ENCODE results near the gene INSIG2. TPM values are rescaled to one million over a fixed set of nuclear protein-coding genes. Genes with fewer than 3 reads are reported as not detected.

Gene INSIG2
- total RNA-seq, 3 donors from 2014 or later (not counting 1 experiment from before 2014, with no cell fraction given): 9.5 to 20.5 (median 13.9) TPM

GRCh38 chr2:118119761-118120400 lies 31.6 kb downstream of the INSIG2 start:
- H3K27ac ChIP-seq (ENCODE audit: low read length): no peak overlapping the region
- no peak for ATAC-seq
- Mint-ChIP-seq H3K9me3 (no peaks in the 10 kb centered on the region), H3K4me3 (no peak overlapping the region), H3K36me3 (no peaks in the 10 kb centered on the region), H3K27ac (no peak overlapping the region), H3K27me3 (ENCODE audit: low read depth in 2 of 2) (peaks cover 0 to 4% of the 10 kb centered on the region in 2 donors), H3K4me1 (peaks cover 12 to 18% of the 10 kb centered on the region in 2 donors)
- no peak for DNase-seq
- H3K9me3 ChIP-seq (ENCODE audit: control insufficient read depth, insufficient read depth, low read length): no peaks in the 10 kb centered on the region
- TF ChIP-seq, protein P1, sequence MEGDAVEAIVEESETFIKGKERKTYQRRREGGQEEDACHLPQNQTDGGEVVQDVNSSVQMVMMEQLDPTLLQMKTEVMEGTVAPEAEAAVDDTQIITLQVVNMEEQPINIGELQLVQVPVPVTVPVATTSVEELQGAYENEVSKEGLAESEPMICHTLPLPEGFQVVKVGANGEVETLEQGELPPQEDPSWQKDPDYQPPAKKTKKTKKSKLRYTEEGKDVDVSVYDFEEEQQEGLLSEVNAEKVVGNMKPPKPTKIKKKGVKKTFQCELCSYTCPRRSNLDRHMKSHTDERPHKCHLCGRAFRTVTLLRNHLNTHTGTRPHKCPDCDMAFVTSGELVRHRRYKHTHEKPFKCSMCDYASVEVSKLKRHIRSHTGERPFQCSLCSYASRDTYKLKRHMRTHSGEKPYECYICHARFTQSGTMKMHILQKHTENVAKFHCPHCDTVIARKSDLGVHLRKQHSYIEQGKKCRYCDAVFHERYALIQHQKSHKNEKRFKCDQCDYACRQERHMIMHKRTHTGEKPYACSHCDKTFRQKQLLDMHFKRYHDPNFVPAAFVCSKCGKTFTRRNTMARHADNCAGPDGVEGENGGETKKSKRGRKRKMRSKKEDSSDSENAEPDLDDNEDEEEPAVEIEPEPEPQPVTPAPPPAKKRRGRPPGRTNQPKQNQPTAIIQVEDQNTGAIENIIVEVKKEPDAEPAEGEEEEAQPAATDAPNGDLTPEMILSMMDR (IDR thresholded peaks at IDR 0.05): no peak
- 90% methylated on average over 8 of the region's 8 CpGs for WGBS (ENCODE audit: insufficient coverage)
- H3K36me3 ChIP-seq (ENCODE audit: control insufficient read depth, insufficient read depth, low read length): no peaks in the 10 kb centered on the region
- H3K27me3 ChIP-seq (ENCODE audit: control insufficient read depth, insufficient read depth, low read length): no peaks in the 10 kb centered on the region
- intact Hi-C loops (cut with micrococcal nuclease): no loop called here
- H3K4me3 ChIP-seq (ENCODE audit: low read length): no peak overlapping the region
- H3K4me1 ChIP-seq (ENCODE audit: control insufficient read depth, insufficient read depth, low read length): peaks cover 4% of the 10 kb centered on the region

DNA sequence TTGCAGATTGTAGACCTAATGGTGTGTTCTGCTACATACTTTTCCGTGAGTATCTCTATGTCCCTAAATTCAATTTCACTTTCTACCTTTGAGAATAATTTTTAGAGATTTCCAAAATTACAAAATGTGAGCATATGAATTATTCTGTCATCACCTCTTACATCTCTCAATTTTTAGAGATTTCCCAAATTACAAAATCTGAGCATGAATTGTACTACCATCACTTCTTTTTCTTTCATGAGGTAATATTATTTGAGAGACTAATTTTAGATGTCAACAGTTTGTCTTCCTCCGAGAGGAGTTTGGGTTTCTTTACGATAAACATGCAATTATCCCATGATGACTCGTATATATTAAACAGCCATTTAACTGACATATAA lies 32.1 kb downstream of the INSIG2 start:
- H3K4me1 Mint-ChIP-seq: peaks cover 12 to 18% of the 10 kb centered on the region in 2 donors
- Histone ChIP-seq H3K36me3 (ENCODE audit: control insufficient read depth, insufficient read depth, low read length) (no peaks in the 10 kb centered on the region), H3K4me1 (ENCODE audit: control insufficient read depth, insufficient read depth, low read length) (peaks cover 4% of the 10 kb centered on the region), H3K4me3 (ENCODE audit: low read length) (no peak overlapping the region), H3K27ac (ENCODE audit: low read length) (no peak overlapping the region), H3K27me3 (ENCODE audit: control insufficient read depth, insufficient read depth, low read length) (no peaks in the 10 kb centered on the region), H3K9me3 (ENCODE audit: control insufficient read depth, insufficient read depth, low read length) (no peaks in the 10 kb centered on the region)
- no peak overlapping the region for H3K4me3 Mint-ChIP-seq
- no CpG with 5 or more reads among the region's 4 CpGs for WGBS (ENCODE audit: insufficient coverage)
- H3K36me3 Mint-ChIP-seq: no peaks in the 10 kb centered on the region
- TF ChIP-seq, protein P1 (IDR thresholded peaks at IDR 0.05): no peak
- H3K27me3 Mint-ChIP-seq (ENCODE audit: low read depth in 2 of 2): peaks cover 0 to 9% of the 10 kb centered on the region in 2 donors
- DNase-seq (no peak), ATAC-seq (no peak)
- no peaks in the 10 kb centered on the region for H3K9me3 Mint-ChIP-seq
- intact Hi-C loops (cut with micrococcal nuclease): no loop called here
- H3K27ac Mint-ChIP-seq: no peak overlapping the region

DNA sequence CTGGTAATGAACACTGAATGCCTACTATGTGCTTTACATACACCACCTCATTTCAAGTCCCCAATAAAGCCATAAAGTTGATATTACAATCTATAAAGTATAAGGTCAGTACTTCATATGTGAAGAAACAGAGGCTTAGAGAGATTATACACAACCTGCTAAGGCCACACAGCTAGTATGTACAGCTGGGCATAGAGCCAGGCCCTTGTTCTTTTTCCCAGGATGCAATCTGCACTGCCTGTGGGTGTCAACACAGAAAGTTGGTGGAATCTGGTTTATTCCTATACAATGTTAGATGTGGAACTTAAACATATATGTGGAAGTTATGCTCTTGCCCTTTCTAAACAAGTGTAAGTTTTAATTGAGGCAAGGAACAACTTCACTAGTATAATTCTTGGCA lies 32.8 kb downstream of the INSIG2 start:
- peaks cover 12 to 18% of the 10 kb centered on the region in 2 donors for H3K4me1 Mint-ChIP-seq
- H3K9me3 Mint-ChIP-seq: no peaks in the 10 kb centered on the region
- no peaks in the 10 kb centered on the region for H3K36me3 ChIP-seq (ENCODE audit: control insufficient read depth, insufficient read depth, low read length)
- no peak overlapping the region for H3K27ac ChIP-seq (ENCODE audit: low read length)
- no peak overlapping the region for H3K27ac Mint-ChIP-seq
- intact Hi-C loops (cut with micrococcal nuclease): no loop called here
- DNase-seq (no peak), ATAC-seq (no peak)
- H3K27me3 Mint-ChIP-seq (ENCODE audit: low read depth in 2 of 2): peaks cover 2 to 16% of the 10 kb centered on the region in 2 donors
- H3K4me1 ChIP-seq (ENCODE audit: control insufficient read depth, insufficient read depth, low read length): peaks cover 4% of the 10 kb centered on the region
- H3K27me3 ChIP-seq (ENCODE audit: control insufficient read depth, insufficient read depth, low read length): no peaks in the 10 kb centered on the region
- no peaks in the 10 kb centered on the region for H3K36me3 Mint-ChIP-seq
- H3K4me3 ChIP-seq (ENCODE audit: low read length): no peak overlapping the region
- H3K9me3 ChIP-seq (ENCODE audit: control insufficient read depth, insufficient read depth, low read length): no peaks in the 10 kb centered on the region
- H3K4me3 Mint-ChIP-seq: no peak overlapping the region
- TF ChIP-seq, protein P1 (IDR thresholded peaks at IDR 0.05): no peak

GRCh38 chr2:118121986-118122524 lies 33.8 kb downstream of the INSIG2 start:
- TF ChIP-seq, protein P1 (IDR thresholded peaks at IDR 0.05): no peak
- Histone ChIP-seq H3K9me3 (ENCODE audit: control insufficient read depth, insufficient read depth, low read length) (no peaks in the 10 kb centered on the region), H3K4me3 (ENCODE audit: low read length) (no peak overlapping the region), H3K4me1 (ENCODE audit: control insufficient read depth, insufficient read depth, low read length) (peaks cover 4% of the 10 kb centered on the region), H3K36me3 (ENCODE audit: control insufficient read depth, insufficient read depth, low read length) (no peaks in the 10 kb centered on the region), H3K27ac (ENCODE audit: low read length) (no peak overlapping the region), H3K27me3 (ENCODE audit: control insufficient read depth, insufficient read depth, low read length) (no peaks in the 10 kb centered on the region)
- Mint-ChIP-seq H3K27ac (no peak overlapping the region), H3K4me3 (no peak overlapping the region), H3K4me1 (peaks cover 12 to 18% of the 10 kb centered on the region in 2 donors), H3K27me3 (ENCODE audit: low read depth in 2 of 2) (peaks cover 2 to 24% of the 10 kb centered on the region in 2 donors), H3K36me3 (no peaks in the 10 kb centered on the region), H3K9me3 (no peaks in the 10 kb centered on the region)
- WGBS (ENCODE audit: insufficient coverage): 44% methylated on average over 2 of the region's 2 CpGs
- intact Hi-C loops (cut with micrococcal nuclease): no loop called here
- DNase-seq (no peak), ATAC-seq (no peak)
